MM.1S (cell line): ENCODE measurements around the gene VPS35L.

ENCODE experiments used
- DNase-seq: peaks from one replicate; pipeline ENCODE4 v3.0.0-alpha.2; 2015
- H2AFZ ChIP-seq: fragments of 300-600 bp; sonication (generic); 2 replicates; pipeline ENCODE4 v1.6.0; 2016; ENCODE audit warnings: antibody characterized with exemption, low read length
- H3F3A ChIP-seq: fragments of 300-600 bp; sonication (generic); 2 replicates; pipeline ENCODE4 v1.6.1; 2016; ENCODE audit warnings: mild to moderate bottlenecking, antibody characterized with exemption, low read length, moderate library complexity, mixed read lengths; ENCODE audit not compliant: insufficient read depth
- H3K27ac ChIP-seq: fragments of 300-600 bp; sonication (generic); 2 replicates; pipeline ENCODE4 v1.5.1; 2016; ENCODE audit warnings: mild to moderate bottlenecking, low read length
- H3K27me3 ChIP-seq: fragments of 300-600 bp; sonication (generic); replicated peaks from 2 replicates; pipeline ENCODE4 v1.6.0; 2016; ENCODE audit warnings: low read length; ENCODE audit not compliant: insufficient read depth
- H3K36me3 ChIP-seq: fragments of 300-600 bp; sonication (generic); replicated peaks from 2 replicates; pipeline ENCODE4 v1.6.1; 2016; ENCODE audit warnings: mild to moderate bottlenecking, low read length, mixed read lengths; ENCODE audit not compliant: insufficient read depth
- H3K4me1 ChIP-seq: fragments of 300-600 bp; sonication (generic); 2 replicates; pipeline ENCODE4 v1.6.1; 2016; ENCODE audit warnings: low read length, mixed read lengths
- H3K4me2 ChIP-seq: fragments of 300-600 bp; sonication (generic); 2 replicates; pipeline ENCODE4 v1.6.0; 2016; ENCODE audit warnings: low read depth, low read length
- H3K4me3 ChIP-seq: fragments of 300-600 bp; sonication (generic); 2 replicates; pipeline ENCODE4 v1.5.1; 2016; ENCODE audit warnings: low read length, mixed read lengths
- H3K79me2 ChIP-seq: fragments of 300-600 bp; sonication (generic); 2 replicates; pipeline ENCODE4 v1.6.1; 2016; ENCODE audit warnings: mixed run types, low read length, mixed read lengths
- H3K9ac ChIP-seq: fragments of 300-600 bp; sonication (generic); 2 replicates; pipeline ENCODE4 v1.6.1; 2016; ENCODE audit warnings: low read length, mixed read lengths
- H3K9me2 ChIP-seq: fragments of 300-600 bp; sonication (generic); replicated peaks from 2 replicates; pipeline ENCODE4 v1.6.1; 2016; ENCODE audit warnings: mild to moderate bottlenecking, low read length, mixed read lengths; ENCODE audit not compliant: insufficient read depth
- H3K9me3 ChIP-seq: fragments of 300-600 bp; sonication (generic); replicated peaks from 2 replicates; pipeline ENCODE4 v1.6.1; 2016; ENCODE audit warnings: mild to moderate bottlenecking, low read length, mixed read lengths; ENCODE audit not compliant: insufficient read depth
- H4K20me1 ChIP-seq: fragments of 300-600 bp; sonication (generic); 2 replicates; pipeline ENCODE4 v1.6.1; 2016; ENCODE audit warnings: mild to moderate bottlenecking, low read length, moderate library complexity, mixed read lengths; ENCODE audit not compliant: insufficient read depth
- EZH2 ChIP-seq: fragments of 300-600 bp; sonication (generic); optimal IDR thresholded peaks from 2 replicates; pipeline ENCODE3; 2017; ENCODE audit warnings: low read depth, mild to moderate bottlenecking, antibody characterized with exemption, low read length, mixed read lengths
- EZH2phosphoT487 ChIP-seq: fragments of 300-600 bp; sonication (generic); IDR thresholded peaks from 2 replicates; pipeline ENCODE4 v1.6.1; 2018; ENCODE audit warnings: antibody characterized with exemption, low read length
- TF ChIP-seq, protein P1 (sequence below): fragments of 300-600 bp; sonication (generic); IDR thresholded peaks from 2 replicates; pipeline ENCODE4 v1.5.1; 2016; ENCODE audit warnings: antibody characterized with exemption, low read length, mixed read lengths

VPS35L gene

DNA sequence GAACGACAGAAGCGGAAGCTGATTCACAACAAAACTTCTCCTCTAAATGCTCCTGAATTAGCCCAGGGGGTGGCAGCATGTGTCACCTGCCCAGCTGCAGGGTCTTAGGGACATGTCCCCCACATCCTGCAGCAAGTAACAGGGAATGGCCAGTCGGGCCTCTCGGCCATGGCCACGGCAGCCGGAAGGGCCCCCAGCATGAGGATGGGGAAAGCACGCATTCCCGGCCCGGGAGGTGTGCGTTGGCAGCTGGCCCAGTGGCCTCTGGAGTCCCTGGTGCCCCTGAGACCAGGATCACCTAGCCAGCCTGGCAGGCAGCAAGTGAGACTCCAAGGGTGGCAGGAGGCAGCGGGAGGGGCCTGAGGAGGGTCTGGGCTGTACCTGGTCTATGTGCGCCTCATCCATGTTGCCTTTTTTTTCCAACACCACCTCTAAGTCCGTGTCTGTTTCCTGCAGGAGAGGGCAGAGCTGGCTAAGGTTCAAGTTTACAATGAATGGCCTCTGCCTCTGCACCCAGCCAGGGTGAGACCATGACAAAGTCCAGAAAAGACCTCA, 155.6 kb downstream of the VPS35L start:
- H3F3A ChIP-seq, result no peaks in the 10 kb centered on the region
- H3K9me3 ChIP-seq, result no peaks in the 10 kb centered on the region
- no peak overlapping the region for H3K4me2 ChIP-seq
- peaks cover 21% of the 10 kb centered on the region for H3K79me2 ChIP-seq
- TF ChIP-seq EZH2phosphoT487 (no peak), EZH2 (no peak)
- TF ChIP-seq, protein P1, sequence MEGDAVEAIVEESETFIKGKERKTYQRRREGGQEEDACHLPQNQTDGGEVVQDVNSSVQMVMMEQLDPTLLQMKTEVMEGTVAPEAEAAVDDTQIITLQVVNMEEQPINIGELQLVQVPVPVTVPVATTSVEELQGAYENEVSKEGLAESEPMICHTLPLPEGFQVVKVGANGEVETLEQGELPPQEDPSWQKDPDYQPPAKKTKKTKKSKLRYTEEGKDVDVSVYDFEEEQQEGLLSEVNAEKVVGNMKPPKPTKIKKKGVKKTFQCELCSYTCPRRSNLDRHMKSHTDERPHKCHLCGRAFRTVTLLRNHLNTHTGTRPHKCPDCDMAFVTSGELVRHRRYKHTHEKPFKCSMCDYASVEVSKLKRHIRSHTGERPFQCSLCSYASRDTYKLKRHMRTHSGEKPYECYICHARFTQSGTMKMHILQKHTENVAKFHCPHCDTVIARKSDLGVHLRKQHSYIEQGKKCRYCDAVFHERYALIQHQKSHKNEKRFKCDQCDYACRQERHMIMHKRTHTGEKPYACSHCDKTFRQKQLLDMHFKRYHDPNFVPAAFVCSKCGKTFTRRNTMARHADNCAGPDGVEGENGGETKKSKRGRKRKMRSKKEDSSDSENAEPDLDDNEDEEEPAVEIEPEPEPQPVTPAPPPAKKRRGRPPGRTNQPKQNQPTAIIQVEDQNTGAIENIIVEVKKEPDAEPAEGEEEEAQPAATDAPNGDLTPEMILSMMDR, result no peak
- no peaks in the 10 kb centered on the region for H4K20me1 ChIP-seq
- no peak overlapping the region for H3K9ac ChIP-seq
- H3K9me2 ChIP-seq, result no peaks in the 10 kb centered on the region
- no peak overlapping the region for H3K4me3 ChIP-seq
- DNase-seq, result no peak
- H3K36me3 ChIP-seq, result peaks cover 6% of the 10 kb centered on the region; the same call in 1 of the 2 replicates
- no peak overlapping the region for H2AFZ ChIP-seq
- H3K4me1 ChIP-seq, result no peaks in the 10 kb centered on the region
- H3K27me3 ChIP-seq, result no peaks in the 10 kb centered on the region
- no peak overlapping the region for H3K27ac ChIP-seq

DNA sequence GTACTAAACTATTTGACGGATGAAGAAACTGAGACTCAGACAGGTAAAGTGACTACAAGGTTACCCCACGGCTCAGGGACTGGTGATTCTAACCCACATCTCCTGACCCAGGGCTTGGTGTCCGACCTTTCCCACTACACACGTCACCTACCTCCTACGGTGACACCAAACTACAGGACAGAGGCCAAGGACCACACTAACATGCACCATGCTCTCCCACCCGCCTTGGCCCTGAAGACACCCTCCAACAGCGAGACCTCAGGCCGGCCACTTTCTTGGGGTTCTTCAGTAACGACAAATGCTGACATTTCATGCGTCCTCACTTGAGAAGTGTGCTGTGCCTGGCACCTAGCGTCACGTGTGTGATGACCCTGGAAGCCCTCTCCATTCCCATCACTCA, 156.1 kb downstream of the VPS35L start:
- no peak overlapping the region for H3K9ac ChIP-seq

DNA sequence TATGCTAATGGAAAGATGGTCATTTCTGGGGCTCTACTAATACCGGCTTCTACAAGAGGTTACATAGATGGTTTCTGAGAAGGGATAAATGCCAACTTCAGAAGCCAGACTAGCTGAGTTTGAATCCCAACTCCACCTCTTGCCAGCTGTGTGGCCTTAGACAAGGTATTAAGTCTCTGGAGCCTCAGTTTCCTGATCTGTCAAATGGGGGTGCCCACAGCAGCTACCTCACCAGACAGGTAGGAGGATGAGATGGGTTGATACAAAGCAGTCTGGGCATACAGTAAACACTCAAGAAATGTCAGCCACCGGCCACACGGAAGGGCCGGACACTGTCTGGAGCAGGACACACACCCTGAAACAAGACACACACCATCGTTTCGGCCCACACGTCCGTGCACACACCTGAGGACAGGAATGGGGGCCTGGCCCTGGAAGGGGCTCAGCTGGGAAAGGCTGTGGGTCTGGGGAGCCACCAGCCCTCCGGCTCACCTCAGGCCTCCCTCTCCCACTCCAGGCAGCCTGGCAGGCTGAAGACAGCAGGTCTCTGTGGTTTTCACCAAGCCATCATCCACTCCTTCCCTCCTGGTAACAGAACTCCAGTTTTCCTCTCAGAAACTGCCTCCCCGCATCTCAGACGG, 157.0 kb downstream of the VPS35L start:
- Histone ChIP-seq H3K4me1 (no peaks in the 10 kb centered on the region), H3K27me3 (no peaks in the 10 kb centered on the region), H3K4me2 (no peak overlapping the region), H3K9ac (no peak overlapping the region), H3K4me3 (no peak overlapping the region), H3K79me2 (peaks cover 36% of the 10 kb centered on the region), H3K9me3 (no peaks in the 10 kb centered on the region), H3K36me3 (peaks cover 6% of the 10 kb centered on the region; the same call in 1 of the 2 replicates), H3K9me2 (no peaks in the 10 kb centered on the region), H2AFZ (no peak overlapping the region), H4K20me1 (no peaks in the 10 kb centered on the region), H3F3A (no peaks in the 10 kb centered on the region), H3K27ac (no peak overlapping the region)
- DNase-seq, result no peak
- no peak for TF ChIP-seq EZH2phosphoT487
- TF ChIP-seq, protein P1, result no peak
- no peak for TF ChIP-seq EZH2

More for the DNA sequence above, 156.1 kb downstream of the VPS35L start:
- Histone ChIP-seq H2AFZ (no peak overlapping the region), H3K4me3 (no peak overlapping the region), H3K27ac (no peak overlapping the region), H3K36me3 (peaks cover 6% of the 10 kb centered on the region; the same call in 1 of the 2 replicates), H3K9me2 (no peaks in the 10 kb centered on the region), H4K20me1 (no peaks in the 10 kb centered on the region), H3K27me3 (no peaks in the 10 kb centered on the region), H3K9me3 (no peaks in the 10 kb centered on the region), H3K4me2 (no peak overlapping the region), H3K79me2 (peaks cover 27% of the 10 kb centered on the region), H3K4me1 (no peaks in the 10 kb centered on the region), H3F3A (no peaks in the 10 kb centered on the region)
- DNase-seq, result no peak
- no peak for TF ChIP-seq EZH2

DNA sequence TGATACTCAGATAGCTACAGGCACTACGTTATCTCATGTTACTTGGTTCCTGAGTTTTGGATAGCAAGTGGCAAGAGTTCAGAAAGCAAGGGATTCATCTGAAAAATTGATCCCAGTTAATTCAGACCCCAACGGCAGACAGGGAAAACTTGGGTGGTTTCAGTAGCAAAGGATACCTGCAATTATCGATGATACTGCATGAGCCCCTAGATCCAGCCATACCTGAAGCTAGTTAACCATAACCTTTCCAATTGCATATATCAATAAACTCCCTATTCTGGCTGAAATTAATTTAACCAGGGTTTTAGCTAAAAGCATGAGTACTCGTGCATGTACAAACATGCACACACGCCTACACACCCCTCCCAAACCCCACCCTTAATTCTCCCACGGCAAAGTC, 158.2 kb downstream of the VPS35L start:
- H2AFZ ChIP-seq, result no peak overlapping the region
- H4K20me1 ChIP-seq, result no peaks in the 10 kb centered on the region
- peaks cover 41% of the 10 kb centered on the region for H3K79me2 ChIP-seq

More for the DNA sequence above, 158.2 kb downstream of the VPS35L start:
- H3K4me2 ChIP-seq, result no peak overlapping the region
- H3K9me3 ChIP-seq, result no peaks in the 10 kb centered on the region
- peaks cover 6% of the 10 kb centered on the region; the same call in 1 of the 2 replicates for H3K36me3 ChIP-seq
- no peaks in the 10 kb centered on the region for H3F3A ChIP-seq
- no peak overlapping the region for H3K4me3 ChIP-seq
- TF ChIP-seq EZH2phosphoT487 (no peak), EZH2 (no peak)
- TF ChIP-seq, protein P1, result no peak
- no peaks in the 10 kb centered on the region for H3K27me3 ChIP-seq
- H3K27ac ChIP-seq, result no peak overlapping the region
- no peaks in the 10 kb centered on the region for H3K9me2 ChIP-seq
- no peaks in the 10 kb centered on the region for H3K4me1 ChIP-seq
- H3K9ac ChIP-seq, result no peak overlapping the region
- no peak for DNase-seq
